Activated T-cell treated with anti-CD3 and anti-CD28 coated beads, Interleukin-2, amount 50 U/mL, for 24 hours (primary cell): ENCODE measurements around the gene POLR3GL.

Source experiments
- DNase-seq: peaks from one replicate; pipeline ENCODE4 v3.0.0-alpha.2; 2020
- H3K27ac Mint-ChIP-seq: 2 replicates; pipeline ENCODE4 v1.8.0; 2020; ENCODE audit warnings: mild to moderate bottlenecking, mixed read lengths
- H3K27me3 Mint-ChIP-seq: 2 replicates; pipeline ENCODE4 v1.8.0; 2020; ENCODE audit warnings: mixed read lengths
- H3K36me3 Mint-ChIP-seq: 2 replicates; pipeline ENCODE4 v1.8.0; 2020; ENCODE audit warnings: low read depth, mixed read lengths
- H3K4me1 Mint-ChIP-seq: 2 replicates; pipeline ENCODE4 v1.8.0; 2020; ENCODE audit warnings: low read depth, mixed read lengths
- H3K4me3 Mint-ChIP-seq: 2 replicates; pipeline ENCODE4 v1.8.0; 2020; ENCODE audit warnings: mild to moderate bottlenecking, moderate library complexity, mixed read lengths
- H3K9me3 Mint-ChIP-seq: 2 replicates; pipeline ENCODE4 v1.8.0; 2020; ENCODE audit warnings: mixed read lengths

Gene POLR3GL

GRCh38 chr1:145977016-145977415, 12.5 kb downstream of the POLR3GL start:
- H3K27me3 Mint-ChIP-seq = no peaks in the 10 kb centered on the region
- H3K4me3 Mint-ChIP-seq = no peak overlapping the region
- no peak overlapping the region for H3K27ac Mint-ChIP-seq

GRCh38 chr1:145977486-145978470, 13.3 kb downstream of the POLR3GL start:
- no peak overlapping the region for H3K27ac Mint-ChIP-seq
- no peaks in the 10 kb centered on the region for H3K9me3 Mint-ChIP-seq
- H3K4me1 Mint-ChIP-seq = peaks cover 30% of the 10 kb centered on the region
- peak overlapping the region; percentile 47 for H3K4me3 Mint-ChIP-seq
- DNase-seq = peak; percentile 69
- H3K27me3 Mint-ChIP-seq = no peaks in the 10 kb centered on the region
- peaks cover 3% of the 10 kb centered on the region for H3K36me3 Mint-ChIP-seq

More at GRCh38 chr1:145977016-145977415, 12.5 kb downstream of the POLR3GL start:
- H3K4me1 Mint-ChIP-seq = peaks cover 26% of the 10 kb centered on the region
- H3K9me3 Mint-ChIP-seq = no peaks in the 10 kb centered on the region
- H3K36me3 Mint-ChIP-seq = peaks cover 3% of the 10 kb centered on the region
- DNase-seq = no peak

GRCh38 chr1:145978471-145978853, 14.0 kb downstream of the POLR3GL start:
- Mint-ChIP-seq H3K27ac (no peak overlapping the region), H3K9me3 (no peaks in the 10 kb centered on the region), H3K36me3 (peaks cover 3% of the 10 kb centered on the region), H3K4me3 (peak overlapping the region; percentile 47), H3K4me1 (peaks cover 31% of the 10 kb centered on the region), H3K27me3 (no peaks in the 10 kb centered on the region)
- DNase-seq = no peak

GRCh38 chr1:145978854-145979745, 14.6 kb downstream of the POLR3GL start:
- Mint-ChIP-seq H3K9me3 (no peaks in the 10 kb centered on the region), H3K36me3 (peaks cover 3% of the 10 kb centered on the region), H3K27me3 (no peaks in the 10 kb centered on the region), H3K4me1 (peaks cover 35% of the 10 kb centered on the region), H3K4me3 (no peak overlapping the region), H3K27ac (no peak overlapping the region)
- peak; percentile 75 for DNase-seq

- peak; percentile 50 for DNase-seq
- Mint-ChIP-seq H3K4me1 (peaks cover 36% of the 10 kb centered on the region), H3K4me3 (no peak overlapping the region), H3K27me3 (no peaks in the 10 kb centered on the region), H3K36me3 (peaks cover 3% of the 10 kb centered on the region), H3K9me3 (no peaks in the 10 kb centered on the region), H3K27ac (no peak overlapping the region)
Measured at GRCh38 chr1:145979746-145980456, 15.4 kb downstream of the POLR3GL start.

GRCh38 chr1:145980457-145980994, 16.0 kb downstream of the POLR3GL start:
- Mint-ChIP-seq H3K4me1 (peaks cover 43% of the 10 kb centered on the region), H3K4me3 (no peak overlapping the region), H3K36me3 (peaks cover 3% of the 10 kb centered on the region), H3K9me3 (no peaks in the 10 kb centered on the region), H3K27me3 (no peaks in the 10 kb centered on the region), H3K27ac (no peak overlapping the region)
- no peak for DNase-seq

GRCh38 chr1:145982010-145982723, 17.7 kb downstream of the POLR3GL start:
- Mint-ChIP-seq H3K36me3 (peaks cover 3% of the 10 kb centered on the region), H3K27ac (no peak overlapping the region), H3K4me1 (peaks cover 50% of the 10 kb centered on the region), H3K27me3 (no peaks in the 10 kb centered on the region), H3K9me3 (no peaks in the 10 kb centered on the region), H3K4me3 (no peak overlapping the region)
- DNase-seq = peak; percentile 20

GRCh38 chr1:145983206-145983675, 18.8 kb downstream of the POLR3GL start:
- H3K9me3 Mint-ChIP-seq = no peaks in the 10 kb centered on the region
- peaks cover 57% of the 10 kb centered on the region for H3K4me1 Mint-ChIP-seq
- H3K27ac Mint-ChIP-seq = peak overlapping the region; percentile 78
- no peak overlapping the region for H3K4me3 Mint-ChIP-seq
- H3K36me3 Mint-ChIP-seq = no peaks in the 10 kb centered on the region
- H3K27me3 Mint-ChIP-seq = no peaks in the 10 kb centered on the region
- peak; percentile 32 for DNase-seq

GRCh38 chr1:145983960-145984830, 19.7 kb downstream of the POLR3GL start:
- Mint-ChIP-seq H3K4me1 (peaks cover 64% of the 10 kb centered on the region), H3K36me3 (no peaks in the 10 kb centered on the region), H3K4me3 (no peak overlapping the region), H3K27ac (peak overlapping the region; percentile 69), H3K27me3 (no peaks in the 10 kb centered on the region), H3K9me3 (no peaks in the 10 kb centered on the region)
- no peak for DNase-seq

- H3K27ac Mint-ChIP-seq = peak overlapping the region; percentile 69
- peak overlapping the region; percentile 49 for H3K4me3 Mint-ChIP-seq
- H3K9me3 Mint-ChIP-seq = no peaks in the 10 kb centered on the region
- H3K4me1 Mint-ChIP-seq = peaks cover 64% of the 10 kb centered on the region
- no peak for DNase-seq
- no peaks in the 10 kb centered on the region for H3K36me3 Mint-ChIP-seq
- H3K27me3 Mint-ChIP-seq = no peaks in the 10 kb centered on the region
Measured at GRCh38 chr1:145985129-145985501, 20.6 kb downstream of the POLR3GL start.

- Mint-ChIP-seq H3K27me3 (no peaks in the 10 kb centered on the region), H3K27ac (peak overlapping the region; percentile 69), H3K4me1 (peaks cover 71% of the 10 kb centered on the region), H3K9me3 (no peaks in the 10 kb centered on the region), H3K36me3 (no peaks in the 10 kb centered on the region), H3K4me3 (peak overlapping the region; percentile 49)
- DNase-seq = no peak
Measured at GRCh38 chr1:145985502-145986439, 21.3 kb downstream of the POLR3GL start.

GRCh38 chr1:145986551-145986950, 22.1 kb downstream of the POLR3GL start:
- H3K27me3 Mint-ChIP-seq = no peaks in the 10 kb centered on the region
- no peaks in the 10 kb centered on the region for H3K9me3 Mint-ChIP-seq
- peaks cover 69% of the 10 kb centered on the region for H3K4me1 Mint-ChIP-seq
- H3K36me3 Mint-ChIP-seq = peaks cover 1% of the 10 kb centered on the region
- no peak overlapping the region for H3K27ac Mint-ChIP-seq
- no peak for DNase-seq
- H3K4me3 Mint-ChIP-seq = no peak overlapping the region
